Skeletal muscle tissue (tissue), 4 donors: ENCODE data around the gene CCDC192. TPM values are rescaled to one million over a fixed set of nuclear protein-coding genes. Genes with fewer than 3 reads are reported as not detected.

Experiments used
- H3K27ac ChIP-seq: one replicate; pipeline ENCODE4 v1.7.0; 2013; ENCODE audit warnings: mild to moderate bottlenecking, low read depth, low read length, inconsistent platforms
- H3K27me3 ChIP-seq, 3 donors: one replicate each; pipeline ENCODE4 v1.7.0; 2013; ENCODE audit warnings: low read length in 3 of 3; ENCODE audit not compliant: control insufficient read depth in 3 of 3, insufficient read depth in 3 of 3
- H3K36me3 ChIP-seq, 3 donors: one replicate each; pipeline ENCODE4 v1.7.0; 2013; ENCODE audit warnings: low read length in 3 of 3; ENCODE audit not compliant: control insufficient read depth in 3 of 3, insufficient read depth in 3 of 3
- H3K4me1 ChIP-seq, 3 donors: one replicate each; pipeline ENCODE4 v1.7.0; 2013; ENCODE audit warnings: low read length in 3 of 3, mild to moderate bottlenecking in 3 of 3; ENCODE audit not compliant: control insufficient read depth in 3 of 3, insufficient read depth in 3 of 3
- H3K4me3 ChIP-seq, 3 donors: one replicate each; pipeline ENCODE4 v1.7.0; 2013; ENCODE audit warnings: low read length in 3 of 3
- H3K9ac ChIP-seq, 3 donors: one replicate each; pipeline ENCODE4 v1.7.0; 2013; ENCODE audit warnings: low read length in 3 of 3, mild to moderate bottlenecking in 3 of 3, moderate library complexity in 2 of 3, low read depth in 1 of 3
- H3K9me3 ChIP-seq, 3 donors: one replicate each; pipeline ENCODE4 v1.7.0; 2013; ENCODE audit warnings: low read length in 3 of 3; ENCODE audit not compliant: control insufficient read depth in 3 of 3
- total RNA-seq: library from RNA; depleted of rRNA; stranded (reverse); fragments of >200 nt; gene quantifications from one replicate; pipeline ENCODE4 v1.2.3, GENCODE V29; 2014
- donor health status: Osteomylitis.

The CCDC192 gene
- total RNA-seq, 1 donor from 2014 or later, result not detected

- no peak overlapping the region for H3K9ac ChIP-seq
- no peaks in the 10 kb centered on the region for H3K9me3 ChIP-seq
- no peak overlapping the region for H3K27ac ChIP-seq
- no peaks in the 10 kb centered on the region for H3K36me3 ChIP-seq
- no peak overlapping the region for H3K4me3 ChIP-seq
- no peaks in the 10 kb centered on the region for H3K4me1 ChIP-seq
- no peaks in the 10 kb centered on the region for H3K27me3 ChIP-seq
Measured at GRCh38 chr5:127909066-127909465, 205.9 kb downstream of the CCDC192 start.

- no peaks in the 10 kb centered on the region for H3K4me1 ChIP-seq
- H3K36me3 ChIP-seq, result no peaks in the 10 kb centered on the region
- H3K9me3 ChIP-seq, result no peaks in the 10 kb centered on the region
- H3K27ac ChIP-seq, result no peak overlapping the region
- no peak overlapping the region for H3K4me3 ChIP-seq
- H3K9ac ChIP-seq, result no peak overlapping the region
- no peaks in the 10 kb centered on the region for H3K27me3 ChIP-seq
Measured at GRCh38 chr5:127909821-127910220, 206.6 kb downstream of the CCDC192 start.

GRCh38 chr5:127910307-127910956 is 207.2 kb downstream of the CCDC192 start:
- Histone ChIP-seq H3K27ac (no peak overlapping the region), H3K9ac (no peak overlapping the region), H3K4me3 (no peak overlapping the region), H3K9me3 (no peaks in the 10 kb centered on the region), H3K4me1 (no peaks in the 10 kb centered on the region), H3K27me3 (no peaks in the 10 kb centered on the region), H3K36me3 (no peaks in the 10 kb centered on the region)

- Histone ChIP-seq H3K27ac (no peak overlapping the region), H3K27me3 (no peaks in the 10 kb centered on the region), H3K9me3 (no peaks in the 10 kb centered on the region), H3K9ac (no peak overlapping the region), H3K4me3 (no peak overlapping the region), H3K4me1 (no peaks in the 10 kb centered on the region), H3K36me3 (no peaks in the 10 kb centered on the region)
Measured at GRCh38 chr5:127911619-127912018, 208.4 kb downstream of the CCDC192 start.

- H3K27me3 ChIP-seq, result no peaks in the 10 kb centered on the region
- no peak overlapping the region for H3K9ac ChIP-seq
- H3K9me3 ChIP-seq, result no peaks in the 10 kb centered on the region
- H3K4me1 ChIP-seq, result no peaks in the 10 kb centered on the region
- H3K27ac ChIP-seq, result no peak overlapping the region
- no peaks in the 10 kb centered on the region for H3K36me3 ChIP-seq
- H3K4me3 ChIP-seq, result no peak overlapping the region
Measured at GRCh38 chr5:127912411-127912810, 209.2 kb downstream of the CCDC192 start.

GRCh38 chr5:127916885-127917573 is 213.8 kb downstream of the CCDC192 start:
- H3K9ac ChIP-seq, result no peak overlapping the region
- no peaks in the 10 kb centered on the region for H3K36me3 ChIP-seq
- H3K4me3 ChIP-seq, result no peak overlapping the region
- no peaks in the 10 kb centered on the region for H3K4me1 ChIP-seq
- H3K27ac ChIP-seq, result no peak overlapping the region
- no peaks in the 10 kb centered on the region for H3K9me3 ChIP-seq
- no peaks in the 10 kb centered on the region for H3K27me3 ChIP-seq

- Histone ChIP-seq H3K4me3 (no peak overlapping the region), H3K9me3 (no peaks in the 10 kb centered on the region), H3K36me3 (no peaks in the 10 kb centered on the region), H3K4me1 (no peaks in the 10 kb centered on the region), H3K27me3 (no peaks in the 10 kb centered on the region), H3K9ac (no peak overlapping the region), H3K27ac (no peak overlapping the region)
Measured at GRCh38 chr5:127919006-127919796, 216.0 kb downstream of the CCDC192 start.

GRCh38 chr5:127919818-127920217 is 216.6 kb downstream of the CCDC192 start:
- no peaks in the 10 kb centered on the region for H3K36me3 ChIP-seq
- no peak overlapping the region for H3K4me3 ChIP-seq
- no peak overlapping the region for H3K27ac ChIP-seq
- H3K9me3 ChIP-seq, result no peaks in the 10 kb centered on the region
- H3K4me1 ChIP-seq, result no peaks in the 10 kb centered on the region
- no peak overlapping the region for H3K9ac ChIP-seq
- no peaks in the 10 kb centered on the region for H3K27me3 ChIP-seq

- no peaks in the 10 kb centered on the region for H3K9me3 ChIP-seq
- no peak overlapping the region for H3K9ac ChIP-seq
- no peaks in the 10 kb centered on the region for H3K27me3 ChIP-seq
- no peaks in the 10 kb centered on the region for H3K36me3 ChIP-seq
- H3K4me1 ChIP-seq, result no peaks in the 10 kb centered on the region
- no peak overlapping the region for H3K4me3 ChIP-seq
- no peak overlapping the region for H3K27ac ChIP-seq
Measured at GRCh38 chr5:127920936-127921335, 217.7 kb downstream of the CCDC192 start.

- Histone ChIP-seq H3K36me3 (no peaks in the 10 kb centered on the region), H3K27me3 (no peaks in the 10 kb centered on the region), H3K27ac (no peak overlapping the region), H3K4me1 (no peaks in the 10 kb centered on the region), H3K9me3 (no peaks in the 10 kb centered on the region), H3K4me3 (no peak overlapping the region), H3K9ac (no peak overlapping the region)
Measured at GRCh38 chr5:127922603-127923002, 219.4 kb downstream of the CCDC192 start.
